Caco-2 (cell line): ENCODE measurements around the gene RINL. TPM values are rescaled to one million over a fixed set of nuclear protein-coding genes. Genes with fewer than 3 reads are reported as not detected.

Experiments
- BruUV-seq: library from RNA; stranded (reverse); fragments of 400-500 nt; replicated peaks from 2 replicates; lab custom pipeline; 2021; lab: Mats Ljungman, UMichigan
- CTCF ChIA-PET: fragments of 300-600 bp; sonication (Branson Sonifier 250); formaldehyde crosslinking; loops from one replicate; lab custom pipeline; 2022; ENCODE audit warnings: antibody characterized with exemption; lab: Charles Lee
- POLR2A ChIA-PET: fragments of 300-600 bp; sonication (Branson Sonifier 250); formaldehyde crosslinking; loops from one replicate; lab custom pipeline; 2022; ENCODE audit warnings: antibody characterized with exemption; lab: Charles Lee
- DNase-seq, 2 experiments: peaks; one replicate each; pipeline versions ENCODE4 v3.0.0 to v3.0.0-alpha.2; 2020 to 2022
- H3K27me3 ChIP-seq: replicated peaks from 2 replicates; pipeline ENCODE4 v1.6.0; 2011; ENCODE audit warnings: low read length; ENCODE audit not compliant: control insufficient read depth, insufficient read depth
- H3K36me3 ChIP-seq: 2 replicates; pipeline ENCODE4 v1.5.1; 2011; ENCODE audit warnings: low read length; ENCODE audit not compliant: control insufficient read depth, insufficient read depth
- H3K4me1 ChIP-seq: fragments of 250-450 bp; sonication (Bioruptor Pico); 2 replicates; pipeline ENCODE4 v1.5.1; 2020; ENCODE audit warnings: mild to moderate bottlenecking
- H3K4me3 ChIP-seq: 2 replicates; pipeline ENCODE4 v1.5.1; 2011; ENCODE audit warnings: low read depth, mild to moderate bottlenecking, control low read depth, low read length
- H3K9me3 ChIP-seq: fragments of 250-450 bp; sonication (Bioruptor Pico); 2 replicates; pipeline ENCODE4 v1.5.1; 2020; ENCODE audit warnings: mild to moderate bottlenecking, moderate library complexity
- H3K27ac Mint-ChIP-seq: one replicate; pipeline ENCODE4 v1.8.0; 2022; ENCODE audit warnings: mixed read lengths; ENCODE audit not compliant: unreplicated experiment
- H3K27me3 Mint-ChIP-seq: one replicate; pipeline ENCODE4 v1.8.0; 2022; ENCODE audit warnings: mixed read lengths; ENCODE audit not compliant: insufficient read depth, unreplicated experiment
- H3K36me3 Mint-ChIP-seq: one replicate; pipeline ENCODE4 v1.8.0; 2022; ENCODE audit warnings: mild to moderate bottlenecking, mixed read lengths; ENCODE audit not compliant: insufficient read depth, unreplicated experiment
- H3K4me1 Mint-ChIP-seq: one replicate; pipeline ENCODE4 v1.8.0; 2022; ENCODE audit warnings: low read depth, mixed read lengths; ENCODE audit not compliant: unreplicated experiment
- H3K4me3 Mint-ChIP-seq: one replicate; pipeline ENCODE4 v1.8.0; 2022; ENCODE audit warnings: mild to moderate bottlenecking, moderate library complexity, mixed read lengths; ENCODE audit not compliant: unreplicated experiment
- H3K9me3 Mint-ChIP-seq: one replicate; pipeline ENCODE4 v1.8.0; 2022; ENCODE audit warnings: mixed read lengths; ENCODE audit not compliant: unreplicated experiment
- intact Hi-C: fragments of 100-400 bp; cut with micrococcal nuclease; formaldehyde crosslinking; loops from one replicate; pipeline ENCODE4 v1.10.0; 2022; ENCODE audit not compliant: unreplicated experiment
- total RNA-seq: library from RNA; stranded (reverse); gene quantifications from 2 replicates; pipeline ENCODE4 v1.2.3, GENCODE V29; 2022
- TF ChIP-seq, protein P1 (sequence below), 2 experiments: fragments of 200-600 bp in 1 of 2; IDR thresholded peaks; 1 replicate in 1 of 2; 2 replicates in 1 of 2; pipeline versions ENCODE4 v1.5.1 to v1.8.0; 2011 to 2022; ENCODE audit warnings: antibody characterized with exemption in 1 of 2, control low read depth in 1 of 2, inconsistent platforms in 1 of 2, low read depth in 1 of 2, low read length in 1 of 2, mild to moderate bottlenecking in 1 of 2, moderate library complexity in 1 of 2; ENCODE audit not compliant: insufficient read depth in 1 of 2, severe bottlenecking in 1 of 2, unreplicated experiment in 1 of 2

The RINL gene
- total RNA-seq, 1 experiment from 2014 or later: 1.9 TPM

DNA sequence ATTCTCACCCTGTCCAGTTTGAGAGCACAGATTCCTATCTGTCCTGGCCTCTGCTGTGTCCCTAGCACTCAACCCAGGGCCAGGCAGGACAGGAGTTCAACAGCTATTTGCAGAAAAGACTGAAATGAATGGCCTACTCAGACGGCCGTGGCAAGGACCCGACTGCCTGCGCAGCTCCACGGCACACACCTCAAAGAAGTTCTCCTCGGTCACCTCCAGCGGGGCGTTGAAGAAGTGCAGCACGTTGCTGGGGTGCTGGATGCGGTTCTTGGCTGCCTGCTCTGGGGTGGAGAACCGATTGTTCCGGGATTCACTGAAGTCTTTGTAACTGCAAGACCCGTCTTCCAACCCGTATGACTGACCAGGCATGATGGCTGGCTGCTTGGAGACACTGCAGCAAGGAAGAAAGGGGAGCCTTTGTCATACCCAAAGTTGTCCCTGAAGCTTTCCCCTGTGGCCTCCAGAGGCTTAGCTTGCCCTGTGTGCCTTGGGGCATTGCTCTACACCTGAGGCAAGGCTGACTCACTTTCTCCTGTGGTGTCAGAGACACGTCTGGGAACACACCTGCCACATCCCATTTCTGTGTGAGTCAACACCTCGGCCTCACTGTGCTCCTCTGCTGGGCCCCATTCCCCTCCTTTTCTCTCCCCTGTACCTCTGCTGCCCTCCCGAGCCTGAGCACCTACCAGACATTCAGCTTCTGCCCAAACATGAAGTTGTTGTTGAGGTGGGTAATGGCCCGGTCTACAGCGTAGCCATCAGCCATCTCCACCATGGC, 39.7 kb downstream of the RINL start:
- BruUV-seq: no TSS peak
- Mint-ChIP-seq H3K36me3 (peaks cover 98% of the 10 kb centered on the region), H3K4me3 (peak overlapping the region; percentile 12), H3K27me3 (no peaks in the 10 kb centered on the region), H3K4me1 (peaks cover 25% of the 10 kb centered on the region), H3K27ac (peak overlapping the region; percentile 65), H3K9me3 (no peaks in the 10 kb centered on the region)
- TF ChIP-seq, protein P1, sequence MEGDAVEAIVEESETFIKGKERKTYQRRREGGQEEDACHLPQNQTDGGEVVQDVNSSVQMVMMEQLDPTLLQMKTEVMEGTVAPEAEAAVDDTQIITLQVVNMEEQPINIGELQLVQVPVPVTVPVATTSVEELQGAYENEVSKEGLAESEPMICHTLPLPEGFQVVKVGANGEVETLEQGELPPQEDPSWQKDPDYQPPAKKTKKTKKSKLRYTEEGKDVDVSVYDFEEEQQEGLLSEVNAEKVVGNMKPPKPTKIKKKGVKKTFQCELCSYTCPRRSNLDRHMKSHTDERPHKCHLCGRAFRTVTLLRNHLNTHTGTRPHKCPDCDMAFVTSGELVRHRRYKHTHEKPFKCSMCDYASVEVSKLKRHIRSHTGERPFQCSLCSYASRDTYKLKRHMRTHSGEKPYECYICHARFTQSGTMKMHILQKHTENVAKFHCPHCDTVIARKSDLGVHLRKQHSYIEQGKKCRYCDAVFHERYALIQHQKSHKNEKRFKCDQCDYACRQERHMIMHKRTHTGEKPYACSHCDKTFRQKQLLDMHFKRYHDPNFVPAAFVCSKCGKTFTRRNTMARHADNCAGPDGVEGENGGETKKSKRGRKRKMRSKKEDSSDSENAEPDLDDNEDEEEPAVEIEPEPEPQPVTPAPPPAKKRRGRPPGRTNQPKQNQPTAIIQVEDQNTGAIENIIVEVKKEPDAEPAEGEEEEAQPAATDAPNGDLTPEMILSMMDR (IDR thresholded peaks at IDR 0.05; ENCODE audit: insufficient read depth in 1 of 2, low read depth in 1 of 2, low read length in 1 of 2, severe bottlenecking in 1 of 2, unreplicated experiment in 1 of 2): peak in 1 of 2 experiments; percentile 13
- ChIA-PET POLR2A (interaction anchor here (0.7 to 1.8 kb wide), 8 partner anchors 11 to 101 kb away, joined by 3 to 15 read pairs (median 7); partner anchors contain the start of genes HNRNPL, MRPS12 and SARS2), CTCF (interaction anchor here (1.0 to 1.8 kb wide), 4 partner anchors 19 to 436 kb away, joined by 3 to 8 read pairs (median 4); partner anchors contain the start of genes FAM98C, MRPS12 and SARS2)
- H3K36me3 ChIP-seq: peaks cover 23% of the 10 kb centered on the region
- DNase-seq: peak; percentile 59 to 80
- H3K27me3 ChIP-seq: no peaks in the 10 kb centered on the region
- H3K4me1 ChIP-seq: peaks cover 32% of the 10 kb centered on the region
- H3K4me3 ChIP-seq: no peak overlapping the region
- intact Hi-C loops: loop anchor here (5.0 kb wide), 1 partner anchor 101 kb away; no protein-coding TSS in a partner anchor
- no peaks in the 10 kb centered on the region for H3K9me3 ChIP-seq

DNA sequence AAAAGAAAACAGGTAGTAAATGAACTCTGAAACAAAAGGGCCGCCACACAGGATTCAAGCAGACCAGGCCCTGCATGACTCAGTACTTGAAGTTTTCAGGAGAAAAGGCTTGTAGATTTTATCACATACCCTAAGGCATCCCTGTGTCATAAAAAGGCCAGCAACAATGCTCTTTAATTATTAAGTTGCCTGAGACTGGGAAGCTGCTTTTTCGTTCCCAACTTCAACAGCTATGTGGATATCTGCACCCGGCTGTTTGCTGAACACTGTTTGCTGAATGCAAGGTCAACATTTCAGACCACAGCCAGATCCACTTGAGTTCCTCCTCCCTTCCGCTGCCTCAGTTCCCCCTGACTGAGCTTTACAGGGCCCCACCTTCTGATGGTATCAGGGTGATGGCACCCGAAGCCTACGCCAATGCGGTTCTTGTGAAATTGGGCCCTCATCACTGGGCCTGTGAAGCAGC, 40.4 kb downstream of the RINL start:
- H3K36me3 Mint-ChIP-seq: peaks cover 97% of the 10 kb centered on the region
- no peaks in the 10 kb centered on the region for H3K27me3 Mint-ChIP-seq
- peaks cover 25% of the 10 kb centered on the region for H3K4me1 Mint-ChIP-seq
- POLR2A ChIA-PET: interaction anchor here (0.6 to 1.8 kb wide), 8 partner anchors 12 to 93 kb away, joined by 3 to 15 read pairs (median 7); partner anchors contain the start of genes HNRNPL, MRPS12 and SARS2
- peak overlapping the region; percentile 77 for H3K27ac Mint-ChIP-seq
- TF ChIP-seq, protein P1 (IDR thresholded peaks at IDR 0.05; ENCODE audit: insufficient read depth in 1 of 2, low read depth in 1 of 2, low read length in 1 of 2, severe bottlenecking in 1 of 2, unreplicated experiment in 1 of 2): no peak
- no peak overlapping the region for H3K4me3 Mint-ChIP-seq
- Histone ChIP-seq H3K4me3 (no peak overlapping the region), H3K36me3 (peaks cover 17% of the 10 kb centered on the region), H3K27me3 (no peaks in the 10 kb centered on the region), H3K9me3 (no peaks in the 10 kb centered on the region), H3K4me1 (peaks cover 35% of the 10 kb centered on the region)
- no TSS peak for BruUV-seq
- H3K9me3 Mint-ChIP-seq: no peaks in the 10 kb centered on the region
- intact Hi-C loops: loop anchor here (2.0 to 5.0 kb wide), 2 partner anchors 100 to 201 kb away; no protein-coding TSS in a partner anchor
- DNase-seq: peak; percentile 66 to 67
- CTCF ChIA-PET: interaction anchor here (0.7 to 1.8 kb wide), 4 partner anchors 15 to 201 kb away, joined by 3 to 8 read pairs (median 4); partner anchors contain the start of genes MRPS12 and SARS2
